Astrocyte (in vitro differentiated cells and primary cell): ENCODE results near the gene LHPP. TPM values are rescaled to one million over a fixed set of nuclear protein-coding genes. Genes with fewer than 3 reads are reported as not detected.

ENCODE experiments used
- DNase-seq: peaks from one replicate; pipeline ENCODE4 v3.0.0-alpha.2; 2010; ENCODE audit warnings: low read depth
- FAIRE-seq: peaks from 2 replicates; lab custom pipeline; 2011; peaks lifted over from hg19 to GRCh38; lab: Jason Lieb, UNC
- H2AFZ ChIP-seq: 2 replicates; pipeline ENCODE4 v1.6.0; 2012; ENCODE audit warnings: low read depth, low read length, inconsistent platforms
- H3K27ac ChIP-seq: 2 replicates; pipeline ENCODE4 v1.5.1; 2011; ENCODE audit warnings: low read depth, low read length, inconsistent platforms
- H3K27me3 ChIP-seq: 2 replicates; pipeline ENCODE4 v1.6.0; 2011; ENCODE audit warnings: low read length, inconsistent platforms; ENCODE audit not compliant: insufficient read depth
- H3K36me3 ChIP-seq: 2 replicates; pipeline ENCODE4 v1.5.1; 2011; ENCODE audit warnings: low read length, inconsistent platforms; ENCODE audit not compliant: insufficient read depth
- H3K4me1 ChIP-seq: 2 replicates; pipeline ENCODE4 v1.5.1; 2011; ENCODE audit warnings: low read length, inconsistent platforms; ENCODE audit not compliant: insufficient read depth
- H3K4me2 ChIP-seq: 2 replicates; pipeline ENCODE4 v1.6.0; 2012; ENCODE audit warnings: low read length, inconsistent platforms
- H3K4me3 ChIP-seq: 2 replicates; pipeline ENCODE4 v1.5.1; 2011; ENCODE audit warnings: low read depth, mild to moderate bottlenecking, low read length, inconsistent platforms; ENCODE audit not compliant: insufficient read depth
- H3K79me2 ChIP-seq: 2 replicates; pipeline ENCODE4 v1.6.0; 2012; ENCODE audit warnings: mild to moderate bottlenecking, low read length, inconsistent platforms; ENCODE audit not compliant: insufficient read depth
- H3K9ac ChIP-seq: 2 replicates; pipeline ENCODE4 v1.6.0; 2012; ENCODE audit warnings: mild to moderate bottlenecking, low read length, inconsistent platforms
- H3K9me3 ChIP-seq: 2 replicates; pipeline ENCODE4 v1.5.1; 2012; ENCODE audit warnings: low read depth, mild to moderate bottlenecking, low read length, inconsistent platforms; ENCODE audit not compliant: insufficient read depth
- H4K20me1 ChIP-seq: 2 replicates; pipeline ENCODE4 v1.6.0; 2012; ENCODE audit warnings: low read length, inconsistent platforms; ENCODE audit not compliant: insufficient read depth
- H3K27ac Mint-ChIP-seq: one replicate; pipeline ENCODE4 v1.8.0; 2021; ENCODE audit warnings: mild to moderate bottlenecking, mixed read lengths; ENCODE audit not compliant: unreplicated experiment
- H3K27me3 Mint-ChIP-seq: one replicate; pipeline ENCODE4 v1.8.0; 2021; ENCODE audit warnings: low read depth, mixed read lengths; ENCODE audit not compliant: unreplicated experiment
- H3K36me3 Mint-ChIP-seq: one replicate; pipeline ENCODE4 v1.8.0; 2021; ENCODE audit warnings: low read depth, mixed read lengths; ENCODE audit not compliant: unreplicated experiment
- H3K4me1 Mint-ChIP-seq: one replicate; pipeline ENCODE4 v1.8.0; 2021; ENCODE audit warnings: low read depth, mixed read lengths; ENCODE audit not compliant: unreplicated experiment
- H3K4me3 Mint-ChIP-seq: one replicate; pipeline ENCODE4 v1.8.0; 2021; ENCODE audit warnings: mild to moderate bottlenecking, moderate library complexity, mixed read lengths; ENCODE audit not compliant: unreplicated experiment
- H3K9me3 Mint-ChIP-seq: one replicate; pipeline ENCODE4 v1.8.0; 2021; ENCODE audit warnings: mild to moderate bottlenecking, mixed read lengths; ENCODE audit not compliant: unreplicated experiment
- CTCF ChIP-seq: IDR thresholded peaks from 2 replicates; pipeline ENCODE4 v1.5.1; 2011; ENCODE audit warnings: low read depth, mild to moderate bottlenecking, inconsistent platforms, low read length, moderate library complexity; ENCODE audit not compliant: insufficient read depth
- EZH2 ChIP-seq: IDR thresholded peaks from 2 replicates; pipeline ENCODE4 v1.6.1; 2012; ENCODE audit warnings: mild to moderate bottlenecking, low read length, inconsistent platforms; ENCODE audit not compliant: insufficient read depth
- total RNA-seq: library from RNA; stranded (reverse); gene quantifications from 2 replicates; pipeline ENCODE4 v1.2.1, GENCODE V29; 2021

LHPP gene
- total RNA-seq, 1 donor from 2014 or later: 6.9 TPM

DNA sequence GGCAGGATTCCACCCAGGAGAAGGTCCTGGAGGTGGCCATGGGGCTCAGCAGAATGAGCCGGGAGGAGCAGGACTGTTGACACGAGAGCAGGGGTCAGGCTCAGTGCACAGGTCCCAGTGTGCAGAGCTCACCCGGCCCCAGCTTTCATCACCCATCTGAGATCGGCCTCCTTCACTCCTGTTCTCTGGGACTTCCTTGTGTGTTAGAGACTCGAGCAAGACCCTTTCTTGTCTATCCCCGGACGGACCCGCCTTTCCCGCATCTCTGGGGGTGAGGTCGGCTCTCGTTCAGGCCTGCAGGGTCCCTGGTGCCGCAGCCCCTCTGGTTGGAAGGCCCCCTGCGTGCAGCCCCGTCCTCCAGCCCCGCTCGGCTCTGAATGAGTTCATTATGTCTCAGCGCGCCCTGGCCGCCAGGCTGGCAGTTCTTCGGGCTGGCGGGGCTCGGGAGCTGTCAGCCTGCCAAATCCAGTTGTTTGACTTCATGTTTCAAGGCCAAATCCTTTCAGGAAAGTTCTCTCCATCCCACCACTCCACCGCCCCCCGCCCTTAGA lies 127.9 kb downstream of the LHPP start:
- no peaks in the 10 kb centered on the region for H3K79me2 ChIP-seq
- H3K9me3 ChIP-seq: peaks cover 11% of the 10 kb centered on the region
- peaks cover 11% of the 10 kb centered on the region for H3K27me3 Mint-ChIP-seq
- peaks cover 6% of the 10 kb centered on the region for H3K36me3 Mint-ChIP-seq
- peaks cover 3% of the 10 kb centered on the region for H3K27me3 ChIP-seq
- H3K4me1 ChIP-seq: peaks cover 3% of the 10 kb centered on the region
- peaks cover 3% of the 10 kb centered on the region for H3K4me1 Mint-ChIP-seq
- no peaks in the 10 kb centered on the region for H4K20me1 ChIP-seq
- no peak for FAIRE-seq
- H3K4me2 ChIP-seq: peak overlapping the region; percentile 66
- H3K9me3 Mint-ChIP-seq: peaks cover 4% of the 10 kb centered on the region
- H3K36me3 ChIP-seq: no peaks in the 10 kb centered on the region
- no peak overlapping the region for H3K4me3 ChIP-seq
- H2AFZ ChIP-seq: peak overlapping the region; percentile 36
- no peak overlapping the region for H3K9ac ChIP-seq
- TF ChIP-seq EZH2 (no peak), CTCF (no peak)
- no peak for DNase-seq
- no peak overlapping the region for H3K27ac Mint-ChIP-seq
- H3K4me3 Mint-ChIP-seq: no peak overlapping the region
- H3K27ac ChIP-seq: no peak overlapping the region

- H2AFZ ChIP-seq: peak overlapping the region; percentile 36
- no peak for DNase-seq
- peaks cover 3% of the 10 kb centered on the region for H3K4me1 ChIP-seq
- H3K36me3 ChIP-seq: no peaks in the 10 kb centered on the region
- no peak for FAIRE-seq
- H4K20me1 ChIP-seq: no peaks in the 10 kb centered on the region
- peaks cover 3% of the 10 kb centered on the region for H3K27me3 ChIP-seq
- Mint-ChIP-seq H3K36me3 (peaks cover 6% of the 10 kb centered on the region), H3K27me3 (peaks cover 12% of the 10 kb centered on the region), H3K4me3 (no peak overlapping the region), H3K9me3 (peaks cover 5% of the 10 kb centered on the region), H3K27ac (no peak overlapping the region), H3K4me1 (peaks cover 3% of the 10 kb centered on the region)
- no peaks in the 10 kb centered on the region for H3K79me2 ChIP-seq
- H3K9me3 ChIP-seq: peaks cover 15% of the 10 kb centered on the region
- H3K27ac ChIP-seq: no peak overlapping the region
- H3K4me3 ChIP-seq: no peak overlapping the region
- TF ChIP-seq CTCF: no peak
- TF ChIP-seq EZH2: no peak
- H3K9ac ChIP-seq: no peak overlapping the region
- peak overlapping the region; percentile 66 for H3K4me2 ChIP-seq
Measured at GRCh38 chr10:124590216-124591122, 128.8 kb downstream of the LHPP start.
